Measurements from ENCODE around the gene BPIFB6. TPM values are rescaled to one million over a fixed set of nuclear protein-coding genes. Genes with fewer than 3 reads are reported as not detected.

Gene BPIFB6
- total and polyA plus RNA-seq, 11 donors, result not detected

GRCh38 chr20:33010133-33010504 lies 21.3 kb upstream of the BPIFB6 start:
- Histone ChIP-seq H3K4me1 (no peaks in the 10 kb centered on the region), H3K27me3 (peaks cover 0 to 8% (median 0%) of the 10 kb centered on the region in 9 donors), H3K36me3 (no peaks in the 10 kb centered on the region), H3K9me3 (peaks cover 0 to 5% (median 0%) of the 10 kb centered on the region in 12 donors), H3K27ac (no peak overlapping the region), H3K4me3 (no peak overlapping the region)
- 81 to 92% (median 82%) methylated on average over 5 of the region's 5 CpGs for WGBS, 4 donors
- TF ChIP-seq CTCF (IDR thresholded peaks at IDR 0.05) (no peak), POLR2A (IDR thresholded peaks at IDR 0.05) (no peak)
- no peak for DNase-seq
- intact Hi-C loops (cut with DNase I), result no loop called here
- no peak for ATAC-seq

- H3K27ac ChIP-seq, result no peak overlapping the region
- H3K4me1 ChIP-seq, result no peaks in the 10 kb centered on the region
- no peak overlapping the region for H3K4me3 ChIP-seq
- no peaks in the 10 kb centered on the region for H3K9me3 ChIP-seq
- intact Hi-C loops (cut with DNase I), result no loop called here
- H3K36me3 ChIP-seq, result no peaks in the 10 kb centered on the region
- 75 to 93% (median 88%) methylated on average over 8 of the region's 8 CpGs for WGBS, 4 donors
- H3K27me3 ChIP-seq, result peaks cover 0 to 9% (median 0%) of the 10 kb centered on the region in 9 donors
- ATAC-seq (no peak), DNase-seq (peak in 1 of 5 donors; percentile 12)
- TF ChIP-seq POLR2A (IDR thresholded peaks at IDR 0.05), result no peak
These were observed 20.6 kb upstream of the BPIFB6 start for GRCh38 chr20:33010674-33011449.

GRCh38 chr20:33012327-33013189 lies 18.9 kb upstream of the BPIFB6 start:
- TF ChIP-seq CTCF (IDR thresholded peaks at IDR 0.05) (no peak), POLR2A (IDR thresholded peaks at IDR 0.05) (no peak)
- H3K4me3 ChIP-seq, result no peak overlapping the region
- no peaks in the 10 kb centered on the region for H3K36me3 ChIP-seq
- H3K4me1 ChIP-seq, result no peaks in the 10 kb centered on the region
- H3K27me3 ChIP-seq, result peaks cover 0 to 12% (median 0%) of the 10 kb centered on the region in 9 donors
- H3K9me3 ChIP-seq, result no peaks in the 10 kb centered on the region
- no peak for DNase-seq
- H3K27ac ChIP-seq, result no peak overlapping the region
- intact Hi-C loops (cut with DNase I), result no loop called here
- WGBS, 4 donors, result 81 to 85% (median 83%) methylated on average over 15 of the region's 15 CpGs
- no peak for ATAC-seq

GRCh38 chr20:33013701-33014326 lies 17.6 kb upstream of the BPIFB6 start:
- no peak for DNase-seq
- no peak overlapping the region for H3K27ac ChIP-seq
- H3K27me3 ChIP-seq, result peaks cover 0 to 12% (median 0%) of the 10 kb centered on the region in 9 donors
- intact Hi-C loops (cut with DNase I), result no loop called here
- TF ChIP-seq CTCF (IDR thresholded peaks at IDR 0.05) (no peak), POLR2A (IDR thresholded peaks at IDR 0.05) (no peak)
- H3K4me1 ChIP-seq, result no peaks in the 10 kb centered on the region
- no peak overlapping the region for H3K4me3 ChIP-seq
- no peaks in the 10 kb centered on the region for H3K36me3 ChIP-seq
- WGBS, 4 donors, result 62 to 73% (median 67%) methylated on average over 3 to 12 of the region's 12 CpGs
- no peaks in the 10 kb centered on the region for H3K9me3 ChIP-seq
- no peak for ATAC-seq

All from heart left ventricle (tissue), 16 donors.